Stimulated activated CD4-positive, alpha-beta T cell treated with anti-CD3 and anti-CD28 coated beads, Interleukin-2, amount 100 ng/mL, for 48 hours (primary cell): ENCODE measurements around the gene BTN3A1.
"Not testable (repeated sequence)": the region's sequence is repeated elsewhere in the genome, so short reads cannot be mapped to it uniquely, and the experiment has no call there.

Source experiments
- DNase-seq, 2 donors: peaks; one replicate each; pipeline ENCODE4 v3.0.0-alpha.2; 2020

BTN3A1 gene

GRCh38 chr6:26416288-26416687 is 14.2 kb downstream of the BTN3A1 start:
- DNase-seq = no peak

- not testable (repeated sequence) for DNase-seq
These were observed 16.0 kb downstream of the BTN3A1 start for GRCh38 chr6:26418077-26418476.

- not testable (repeated sequence) for DNase-seq
These were observed 16.7 kb downstream of the BTN3A1 start for GRCh38 chr6:26418795-26419194.

- DNase-seq = no peak
These were observed 18.7 kb downstream of the BTN3A1 start for GRCh38 chr6:26420688-26421171.

- DNase-seq = peak in 1 of 2 donors; percentile 30
These were observed 19.4 kb downstream of the BTN3A1 start for GRCh38 chr6:26421259-26422144.

- no peak for DNase-seq
These were observed 20.3 kb downstream of the BTN3A1 start for GRCh38 chr6:26422329-26422728.

GRCh38 chr6:26426691-26427450 is 24.8 kb downstream of the BTN3A1 start:
- DNase-seq = no peak

- no peak for DNase-seq
These were observed 25.4 kb downstream of the BTN3A1 start for GRCh38 chr6:26427451-26427809.

- no peak for DNase-seq
These were observed 26.1 kb downstream of the BTN3A1 start for GRCh38 chr6:26428206-26428605.

- no peak for DNase-seq
These were observed 28.7 kb downstream of the BTN3A1 start for GRCh38 chr6:26430787-26431186.

GRCh38 chr6:26431258-26432172 is 29.4 kb downstream of the BTN3A1 start:
- DNase-seq = no peak

- no peak for DNase-seq
These were observed 30.6 kb downstream of the BTN3A1 start for GRCh38 chr6:26432627-26433201.

GRCh38 chr6:26433680-26434079 is 31.6 kb downstream of the BTN3A1 start:
- not testable (repeated sequence) for DNase-seq

GRCh38 chr6:26436018-26436417 is 33.9 kb downstream of the BTN3A1 start:
- DNase-seq = no peak

- no peak for DNase-seq
These were observed 35.5 kb downstream of the BTN3A1 start for GRCh38 chr6:26437550-26437949.

- no peak for DNase-seq
These were observed 35.9 kb downstream of the BTN3A1 start for GRCh38 chr6:26438000-26438399.

- no peak for DNase-seq
These were observed 37.4 kb downstream of the BTN3A1 start for GRCh38 chr6:26439151-26440125.

- no peak for DNase-seq
These were observed 38.9 kb downstream of the BTN3A1 start for GRCh38 chr6:26440977-26441358.

GRCh38 chr6:26441977-26442376 is 39.9 kb downstream of the BTN3A1 start:
- DNase-seq = no peak

- peak in 1 of 2 donors; percentile 18 for DNase-seq
These were observed 44.0 kb downstream of the BTN3A1 start for GRCh38 chr6:26445934-26446667.
